ENCODE data around the gene FAT3. TPM values are rescaled to one million over a fixed set of nuclear protein-coding genes. Genes with fewer than 3 reads are reported as not detected.
A peak's percentile ranks its signal among the peaks of the same experiment; 100 is the strongest.

The FAT3 gene
- total RNA-seq, 1 experiment from 2014 or later: 0.33 TPM

DNA sequence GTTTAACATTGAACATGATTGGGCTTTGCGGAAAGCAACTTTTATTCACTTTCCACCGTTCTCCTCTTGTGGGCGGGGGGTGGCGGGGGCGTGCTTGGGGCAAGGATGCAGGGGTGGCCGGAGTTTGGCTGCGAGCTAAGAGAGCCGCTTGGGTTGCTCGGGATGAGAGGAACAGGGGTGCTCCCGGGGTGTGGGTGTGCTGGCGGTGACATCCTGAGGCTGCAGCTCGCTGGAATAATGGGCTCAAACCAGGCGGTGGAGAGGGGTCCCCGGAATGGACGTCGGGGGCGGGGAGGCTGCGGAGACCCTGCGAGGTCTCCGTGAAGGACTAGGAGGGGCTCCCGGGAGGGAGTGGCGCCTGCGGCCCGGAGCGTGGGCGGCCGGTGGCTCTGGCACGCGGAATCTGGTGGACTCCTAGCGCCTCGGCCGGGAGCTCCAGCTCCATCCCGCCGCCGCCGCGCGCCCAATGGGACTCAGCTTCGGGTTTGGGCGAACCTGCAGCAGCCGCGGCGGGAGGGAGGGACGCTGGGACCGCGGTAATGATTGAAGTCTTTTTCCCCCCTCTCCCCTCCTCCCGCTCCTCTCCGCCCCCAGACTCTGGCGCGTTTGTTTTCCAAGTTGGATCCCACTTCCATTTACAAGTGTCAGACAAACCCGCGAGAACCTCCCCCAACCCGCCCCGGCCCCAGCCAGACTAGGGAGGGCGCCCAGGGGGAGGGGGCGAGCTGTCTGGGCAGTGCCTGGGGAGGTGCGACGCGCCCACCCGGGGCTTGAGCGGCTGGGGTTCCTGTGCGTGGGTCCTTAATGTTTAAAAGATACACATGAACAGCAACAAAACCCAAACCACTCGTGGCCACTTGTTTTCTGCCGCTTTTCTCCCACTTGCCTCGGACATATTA is 2.0 kb downstream of the FAT3 start:
- ChIA-PET POLR2A (no interaction called here), CTCF (no interaction called here)
- no peak for DNase-seq (ENCODE audit: low read depth, low spot score)
- no peaks in the 10 kb centered on the region for H3K9me3 ChIP-seq (ENCODE audit: control insufficient read depth, insufficient read depth, low read depth, low read length)
- peak; percentile 46 for ATAC-seq
- TF ChIP-seq SIN3A (IDR thresholded peaks at IDR 0.05; ENCODE audit: borderline replicate concordance, insufficient read depth, low read depth, low read length) (no peak), POLR2AphosphoS5 (IDR thresholded peaks at IDR 0.05; ENCODE audit: low read depth, low read length) (no peak), CTCF (IDR thresholded peaks at IDR 0.05) (no peak), TCF7L2 (IDR thresholded peaks at IDR 0.05; ENCODE audit: low read depth, low read length) (no peak)
- TF ChIP-seq, protein P1, sequence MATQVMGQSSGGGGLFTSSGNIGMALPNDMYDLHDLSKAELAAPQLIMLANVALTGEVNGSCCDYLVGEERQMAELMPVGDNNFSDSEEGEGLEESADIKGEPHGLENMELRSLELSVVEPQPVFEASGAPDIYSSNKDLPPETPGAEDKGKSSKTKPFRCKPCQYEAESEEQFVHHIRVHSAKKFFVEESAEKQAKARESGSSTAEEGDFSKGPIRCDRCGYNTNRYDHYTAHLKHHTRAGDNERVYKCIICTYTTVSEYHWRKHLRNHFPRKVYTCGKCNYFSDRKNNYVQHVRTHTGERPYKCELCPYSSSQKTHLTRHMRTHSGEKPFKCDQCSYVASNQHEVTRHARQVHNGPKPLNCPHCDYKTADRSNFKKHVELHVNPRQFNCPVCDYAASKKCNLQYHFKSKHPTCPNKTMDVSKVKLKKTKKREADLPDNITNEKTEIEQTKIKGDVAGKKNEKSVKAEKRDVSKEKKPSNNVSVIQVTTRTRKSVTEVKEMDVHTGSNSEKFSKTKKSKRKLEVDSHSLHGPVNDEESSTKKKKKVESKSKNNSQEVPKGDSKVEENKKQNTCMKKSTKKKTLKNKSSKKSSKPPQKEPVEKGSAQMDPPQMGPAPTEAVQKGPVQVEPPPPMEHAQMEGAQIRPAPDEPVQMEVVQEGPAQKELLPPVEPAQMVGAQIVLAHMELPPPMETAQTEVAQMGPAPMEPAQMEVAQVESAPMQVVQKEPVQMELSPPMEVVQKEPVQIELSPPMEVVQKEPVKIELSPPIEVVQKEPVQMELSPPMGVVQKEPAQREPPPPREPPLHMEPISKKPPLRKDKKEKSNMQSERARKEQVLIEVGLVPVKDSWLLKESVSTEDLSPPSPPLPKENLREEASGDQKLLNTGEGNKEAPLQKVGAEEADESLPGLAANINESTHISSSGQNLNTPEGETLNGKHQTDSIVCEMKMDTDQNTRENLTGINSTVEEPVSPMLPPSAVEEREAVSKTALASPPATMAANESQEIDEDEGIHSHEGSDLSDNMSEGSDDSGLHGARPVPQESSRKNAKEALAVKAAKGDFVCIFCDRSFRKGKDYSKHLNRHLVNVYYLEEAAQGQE (IDR thresholded peaks at IDR 0.05; ENCODE audit: insufficient read depth in 1 of 2, low read depth in 2 of 2, low read length in 1 of 2): no peak
- intact Hi-C loops (cut with micrococcal nuclease; ENCODE audit: unreplicated experiment) (no loop called here), in situ Hi-C loops (cut with HindIII; ENCODE audit: low pct_unique_long_range_greater_than_20kb, low sequenced_read_pairs) (no loop called here)
- H3K27me3 ChIP-seq (ENCODE audit: control insufficient read depth, insufficient read depth, low read length): peaks cover 36% of the 10 kb centered on the region
- no peaks in the 10 kb centered on the region for H3K36me3 ChIP-seq (ENCODE audit: control insufficient read depth, insufficient read depth, low read length)
- H3K27ac ChIP-seq (ENCODE audit: low read length): no peak overlapping the region
- BruUV-seq (replicated peaks): no TSS peak
- H3K4me3 ChIP-seq (ENCODE audit: low read depth in 2 of 2, low read length in 2 of 2): peak overlapping the region; percentile 39 to 40; a peak in 3 of 4 replicates
- H3K4me1 ChIP-seq (ENCODE audit: control insufficient read depth, insufficient read depth, low read length): peaks cover 3% of the 10 kb centered on the region; the same call in 1 of the 2 replicates

DNA sequence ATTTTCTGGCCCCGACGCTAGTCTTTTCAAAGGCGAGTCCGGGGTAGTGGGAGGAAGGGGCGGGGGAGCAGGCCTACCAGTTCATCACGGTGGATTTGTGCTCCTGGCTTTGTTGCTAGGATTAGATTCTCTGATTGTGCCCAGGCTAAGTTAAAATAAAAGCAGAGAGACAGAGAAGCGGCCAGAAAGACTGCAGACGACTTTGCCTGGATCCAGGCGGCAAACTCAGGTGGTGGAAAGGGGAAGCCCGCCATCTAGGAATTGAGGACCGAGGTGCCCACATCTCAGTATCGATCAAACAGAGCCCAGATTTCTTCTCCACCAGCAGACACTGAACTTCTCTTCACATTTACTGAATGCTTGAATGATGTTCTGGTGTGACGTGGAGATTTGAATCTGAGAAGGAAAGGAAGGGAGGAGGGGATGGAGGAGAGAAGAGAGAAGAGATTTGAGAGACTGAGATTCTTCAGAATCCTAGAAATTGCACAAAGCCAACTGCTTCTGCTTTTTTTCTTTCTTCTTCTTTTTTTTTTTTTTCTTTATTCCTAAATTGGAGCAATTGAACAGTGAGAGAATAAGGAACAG is 2.7 kb downstream of the FAT3 start:
- peaks cover 3% of the 10 kb centered on the region; the same call in 1 of the 2 replicates for H3K4me1 ChIP-seq (ENCODE audit: control insufficient read depth, insufficient read depth, low read length)
- no peaks in the 10 kb centered on the region for H3K9me3 ChIP-seq (ENCODE audit: control insufficient read depth, insufficient read depth, low read depth, low read length)
- TF ChIP-seq, protein P1 (IDR thresholded peaks at IDR 0.05; ENCODE audit: insufficient read depth in 1 of 2, low read depth in 2 of 2, low read length in 1 of 2): no peak
- TF ChIP-seq POLR2AphosphoS5 (IDR thresholded peaks at IDR 0.05; ENCODE audit: low read depth, low read length): no peak
- no peak for TF ChIP-seq SIN3A (IDR thresholded peaks at IDR 0.05; ENCODE audit: borderline replicate concordance, insufficient read depth, low read depth, low read length)
- TF ChIP-seq TCF7L2 (IDR thresholded peaks at IDR 0.05; ENCODE audit: low read depth, low read length): no peak
- TF ChIP-seq CTCF (IDR thresholded peaks at IDR 0.05): no peak
- intact Hi-C loops (cut with micrococcal nuclease; ENCODE audit: unreplicated experiment) (no loop called here), in situ Hi-C loops (cut with HindIII; ENCODE audit: low pct_unique_long_range_greater_than_20kb, low sequenced_read_pairs) (no loop called here)
- ATAC-seq (no peak), DNase-seq (ENCODE audit: low read depth, low spot score) (no peak)
- ChIA-PET POLR2A (no interaction called here), CTCF (no interaction called here)
- no peaks in the 10 kb centered on the region for H3K36me3 ChIP-seq (ENCODE audit: control insufficient read depth, insufficient read depth, low read length)
- no TSS peak for BruUV-seq (replicated peaks)
- peaks cover 35% of the 10 kb centered on the region for H3K27me3 ChIP-seq (ENCODE audit: control insufficient read depth, insufficient read depth, low read length)
- H3K4me3 ChIP-seq (ENCODE audit: low read depth in 2 of 2, low read length in 2 of 2): peak overlapping the region in 1 of 2 experiments; percentile 13; a peak in 1 of 4 replicates
- H3K27ac ChIP-seq (ENCODE audit: low read length): no peak overlapping the region
